ENCODE data around the gene PRUNE2. TPM values are rescaled to one million over a fixed set of nuclear protein-coding genes. Genes with fewer than 3 reads are reported as not detected.

Gene PRUNE2
- total and polyA plus RNA-seq, 2 of the 8 experiments (the other 6 are each of a cell fraction or from before 2014, with no cell fraction given), result 5.5 to 13.3 TPM

- TF ChIP-seq E2F6 (IDR thresholded peaks at IDR 0.05), result no peak
- TF ChIP-seq ATF3 (IDR thresholded peaks at IDR 0.05; ENCODE audit: insufficient read depth, low read depth, low read length), result no peak
- no peak for TF ChIP-seq CBX8 (IDR thresholded peaks at IDR 0.05; ENCODE audit: borderline replicate concordance, low read depth, low read length)
Observed at GRCh38 chr9:76651119-76651705, 254.7 kb downstream of the PRUNE2 start (continued).

Data from H1 (cell line).